NK-92 (cell line): ENCODE data around the gene DAGLA.

Experiments used
- DNase-seq: peaks from one replicate; lab custom pipeline; 2025; ENCODE audit not compliant: unreplicated experiment; lab: John Stamatoyannopoulos, UW

Gene DAGLA

GRCh38 chr11:61793083-61793828, 113.1 kb downstream of the DAGLA start:
- no peak for DNase-seq

DNA sequence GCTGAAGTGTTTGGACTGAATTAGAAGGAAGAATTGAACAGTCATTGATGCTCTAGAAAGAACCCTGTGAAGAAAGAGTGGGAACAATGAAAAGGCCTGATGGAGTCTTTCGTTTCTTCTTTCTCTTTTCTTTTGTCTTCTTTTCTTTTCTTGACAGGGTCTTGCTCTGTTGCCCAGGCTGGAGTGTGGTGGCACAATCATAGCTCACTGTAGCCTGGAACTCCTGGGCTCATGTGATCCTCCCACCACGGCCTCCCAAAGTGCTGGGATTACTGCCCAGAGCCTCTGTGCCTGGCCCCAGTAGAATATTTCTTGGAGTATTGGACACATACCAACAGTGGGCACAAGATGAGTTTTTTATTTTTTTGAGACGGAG, 113.6 kb downstream of the DAGLA start:
- DNase-seq, result no peak

GRCh38 chr11:61794579-61794978, 114.4 kb downstream of the DAGLA start:
- no peak for DNase-seq

DNA sequence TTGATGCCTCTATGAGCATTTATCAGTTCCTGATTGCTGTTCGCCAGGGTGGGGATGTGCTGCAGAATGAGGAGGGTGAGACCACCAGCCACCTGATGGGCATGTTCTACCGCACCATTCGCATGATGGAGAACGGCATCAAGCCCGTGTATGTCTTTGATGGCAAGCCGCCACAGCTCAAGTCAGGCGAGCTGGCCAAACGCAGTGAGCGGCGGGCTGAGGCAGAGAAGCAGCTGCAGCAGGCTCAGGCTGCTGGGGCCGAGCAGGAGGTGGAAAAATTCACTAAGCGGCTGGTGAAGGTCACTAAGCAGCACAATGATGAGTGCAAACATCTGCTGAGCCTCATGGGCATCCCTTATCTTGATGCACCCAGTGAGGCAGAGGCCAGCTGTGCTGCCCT, 115.3 kb downstream of the DAGLA start:
- no peak for DNase-seq

GRCh38 chr11:61795876-61796526, 115.8 kb downstream of the DAGLA start:
- no peak for DNase-seq
